C1 segment of cervical spinal cord (tissue), 14 donors: ENCODE data around the gene STON2.

Experiments
- DNase-seq, 14 donors: peaks; one replicate each; lab custom pipeline; 2025; lab: John Stamatoyannopoulos, UW

Gene STON2

GRCh38 chr14:81418057-81418790 lies 18.1 kb upstream of the STON2 start:
- DNase-seq: no peak

GRCh38 chr14:81416981-81417380 lies 16.9 kb upstream of the STON2 start:
- DNase-seq: no peak

- peak in 1 of 14 donors; percentile 17 for DNase-seq
Measured at GRCh38 chr14:81416194-81416952, 16.2 kb upstream of the STON2 start.

GRCh38 chr14:81415781-81416180 lies 15.7 kb upstream of the STON2 start:
- DNase-seq: no peak

GRCh38 chr14:81414123-81414522 lies 14.0 kb upstream of the STON2 start:
- DNase-seq: no peak

- DNase-seq: no peak
Measured at GRCh38 chr14:81412779-81413178, 12.7 kb upstream of the STON2 start.

- no peak for DNase-seq
Measured at GRCh38 chr14:81408595-81408994, 8.5 kb upstream of the STON2 start.

GRCh38 chr14:81406863-81407262 lies 6.7 kb upstream of the STON2 start:
- DNase-seq: no peak

- DNase-seq: no peak
Measured at GRCh38 chr14:81402123-81402495, 2.0 kb upstream of the STON2 start.

- no peak for DNase-seq
Measured at GRCh38 chr14:81401420-81402122, 1.4 kb upstream of the STON2 start.

- DNase-seq: no peak
Measured at GRCh38 chr14:81400852-81401251, 728 bp upstream of the STON2 start.

- no peak for DNase-seq
Measured at GRCh38 chr14:81398196-81398891, 1.8 kb downstream of the STON2 start.

- no peak for DNase-seq
Measured at GRCh38 chr14:81396113-81396512, 4.0 kb downstream of the STON2 start.

GRCh38 chr14:81394739-81395138 lies 5.4 kb downstream of the STON2 start:
- no peak for DNase-seq

- DNase-seq: no peak
Measured at GRCh38 chr14:81392976-81393643, 7.0 kb downstream of the STON2 start.

GRCh38 chr14:81392052-81392451 lies 8.1 kb downstream of the STON2 start:
- no peak for DNase-seq

- no peak for DNase-seq
Measured at GRCh38 chr14:81390696-81391095, 9.4 kb downstream of the STON2 start.

- DNase-seq: no peak
Measured at GRCh38 chr14:81388336-81388735, 11.8 kb downstream of the STON2 start.

GRCh38 chr14:81386290-81386745 lies 13.8 kb downstream of the STON2 start:
- DNase-seq: no peak

- DNase-seq: no peak
Measured at GRCh38 chr14:81385886-81386285, 14.2 kb downstream of the STON2 start.

- no peak for DNase-seq
Measured at GRCh38 chr14:81385419-81385818, 14.7 kb downstream of the STON2 start.
